ENCODE data around the gene DHRS2. TPM values are rescaled to one million over a fixed set of nuclear protein-coding genes. Genes with fewer than 3 reads are reported as not detected.
"Not testable (repeated sequence)": the region's sequence is repeated elsewhere in the genome, so short reads cannot be mapped to it uniquely, and the experiment has no call there.

The DHRS2 gene, protein sequence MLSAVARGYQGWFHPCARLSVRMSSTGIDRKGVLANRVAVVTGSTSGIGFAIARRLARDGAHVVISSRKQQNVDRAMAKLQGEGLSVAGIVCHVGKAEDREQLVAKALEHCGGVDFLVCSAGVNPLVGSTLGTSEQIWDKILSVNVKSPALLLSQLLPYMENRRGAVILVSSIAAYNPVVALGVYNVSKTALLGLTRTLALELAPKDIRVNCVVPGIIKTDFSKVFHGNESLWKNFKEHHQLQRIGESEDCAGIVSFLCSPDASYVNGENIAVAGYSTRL
- under 1 TPM; 0.14 TPM for polyA plus RNA-seq

DNA sequence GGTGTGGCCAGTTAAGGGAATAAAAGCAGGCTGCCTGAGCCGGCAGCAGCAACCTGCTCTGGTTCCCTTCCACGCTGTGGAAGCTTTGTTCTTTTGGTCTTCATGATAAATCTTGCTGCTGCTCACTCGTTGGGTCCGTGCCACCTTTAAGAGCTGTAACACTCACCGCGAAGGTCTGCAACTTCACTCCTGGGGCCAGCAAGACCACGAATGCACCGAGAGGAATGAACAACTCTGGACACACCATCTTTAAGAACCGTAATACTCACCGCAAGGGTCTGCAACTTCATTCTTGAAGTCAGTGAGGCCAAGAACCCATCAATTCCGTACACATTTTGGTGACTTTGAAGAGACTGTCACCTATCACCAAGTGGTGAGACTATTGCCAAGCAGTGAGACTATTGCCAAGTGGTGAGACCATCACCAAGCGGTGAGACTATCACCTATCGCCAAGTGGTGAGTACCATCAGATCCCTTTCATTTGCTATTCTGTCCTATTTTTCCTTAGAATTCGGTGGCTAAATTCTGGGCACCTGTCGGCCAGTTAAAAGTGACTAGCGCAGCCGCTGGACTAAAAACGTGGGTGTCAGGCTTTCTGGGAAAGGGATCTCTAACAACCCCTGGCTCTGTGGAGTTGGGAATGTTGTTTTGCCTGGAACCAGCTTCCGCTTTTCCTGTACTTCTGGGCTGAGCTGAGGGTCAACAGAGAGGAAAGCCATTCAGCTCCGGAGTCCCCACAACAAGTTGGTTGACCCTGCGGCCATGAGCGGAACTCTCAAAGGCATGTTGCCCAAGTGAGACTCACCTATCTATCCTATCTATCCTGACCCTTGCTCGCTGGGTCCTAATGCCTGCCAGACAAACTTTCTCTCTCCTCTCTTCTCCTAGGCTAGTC is at the start of gene DHRS2:
TSS of gene DHRS2 (plus strand) at position 48 of the 895 bp plus-strand sequence. CDS start 2,501 bp downstream, outside the sequence.
- Histone ChIP-seq H3K9me3 (ENCODE audit: control insufficient read depth in 2 of 2, insufficient read depth in 1 of 2, low read depth in 1 of 2, low read length in 1 of 2) (no peaks in the 10 kb centered on the region), H3K27ac (ENCODE audit: low read depth in 2 of 2, low read length in 1 of 2) (no peak within 1 kb of the TSS), H3K27me3 (ENCODE audit: control insufficient read depth in 1 of 2, insufficient read depth in 2 of 2, low read length in 2 of 2) (no peaks in the 10 kb centered on the region), H3K36me3 (ENCODE audit: control insufficient read depth in 2 of 2, insufficient read depth in 2 of 2, low read length in 1 of 2) (no peaks in the 10 kb centered on the region), H3K4me1 (ENCODE audit: control insufficient read depth in 2 of 2, insufficient read depth in 2 of 2, low read length in 1 of 2) (no peaks in the 10 kb centered on the region), H3K4me3 (ENCODE audit: low read depth in 1 of 2, low read length in 2 of 2) (no peak within 1 kb of the TSS)
- 88 to 91% methylated on average over 23 of the region's 23 CpGs for WGBS, 2 donors

DNA sequence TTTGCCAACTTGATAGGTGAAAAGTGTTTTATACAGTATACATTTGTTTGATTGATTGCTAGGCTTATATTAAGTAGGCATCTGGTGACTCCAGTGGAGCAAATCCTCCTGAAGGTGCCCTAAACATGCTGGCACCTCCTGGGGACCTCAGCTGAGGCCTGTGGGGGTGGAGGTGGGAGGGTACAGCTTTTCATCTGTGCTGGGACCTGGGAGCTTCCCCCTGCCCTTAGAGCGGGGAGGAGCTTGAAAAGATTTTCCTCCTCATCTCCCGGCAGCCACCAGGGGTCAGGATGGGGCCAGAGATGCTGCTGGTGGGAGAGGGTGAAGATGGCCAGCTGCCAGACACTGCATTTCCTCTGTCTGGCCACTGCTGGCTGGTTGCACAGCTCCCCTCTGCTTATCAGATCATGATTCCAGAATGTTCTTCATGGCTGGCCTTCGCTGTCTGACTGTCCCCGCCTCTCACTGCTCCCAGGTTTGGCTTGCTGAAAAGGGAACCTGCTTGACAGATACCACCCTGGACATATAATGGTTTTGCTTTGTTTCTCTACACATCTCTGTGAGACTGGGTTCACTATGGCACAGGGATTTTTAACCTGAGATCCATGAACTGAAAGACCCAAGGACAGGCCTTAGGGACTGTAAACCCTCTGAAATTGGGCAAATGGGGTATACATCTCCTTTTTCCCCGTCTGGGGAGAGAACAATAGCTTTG is 47.1 kb upstream of the DHRS2 start:
- Histone ChIP-seq H3K36me3 (ENCODE audit: control insufficient read depth in 2 of 2, insufficient read depth in 2 of 2, low read length in 1 of 2) (no peaks in the 10 kb centered on the region), H3K27me3 (ENCODE audit: control insufficient read depth in 1 of 2, insufficient read depth in 2 of 2, low read length in 2 of 2) (no peaks in the 10 kb centered on the region), H3K4me3 (ENCODE audit: low read depth in 1 of 2, low read length in 2 of 2) (no peak overlapping the region), H3K9me3 (ENCODE audit: control insufficient read depth in 2 of 2, insufficient read depth in 1 of 2, low read depth in 1 of 2, low read length in 1 of 2) (no peaks in the 10 kb centered on the region), H3K4me1 (ENCODE audit: control insufficient read depth in 2 of 2, insufficient read depth in 2 of 2, low read length in 1 of 2) (no peaks in the 10 kb centered on the region), H3K27ac (ENCODE audit: low read depth in 2 of 2, low read length in 1 of 2) (no peak overlapping the region)
- 27 to 30% methylated on average over 5 of the region's 5 CpGs for WGBS, 2 donors

DNA sequence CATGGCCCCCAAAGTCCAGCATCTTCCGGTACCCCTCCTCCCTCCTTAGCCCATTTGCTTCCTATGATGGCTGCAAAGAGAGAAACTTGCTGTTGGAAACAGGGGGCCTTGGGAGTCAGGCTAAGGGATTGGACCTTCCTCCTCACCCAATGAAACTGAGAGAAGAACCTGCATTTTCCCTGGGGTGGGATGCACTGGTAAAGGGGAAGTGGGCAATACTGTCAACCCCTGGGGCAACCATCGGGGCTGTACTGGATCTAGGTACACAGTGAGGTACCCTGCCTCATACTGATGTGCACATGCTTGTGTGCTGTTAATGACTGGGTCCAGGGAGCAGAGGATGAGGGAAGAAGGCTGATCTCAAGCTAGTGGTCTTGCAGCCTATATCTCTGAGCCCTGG is 46.6 kb upstream of the DHRS2 start:
- H3K4me1 ChIP-seq (ENCODE audit: control insufficient read depth in 2 of 2, insufficient read depth in 2 of 2, low read length in 1 of 2), result no peaks in the 10 kb centered on the region
- 83 to 88% methylated on average over 2 of the region's 2 CpGs for WGBS, 2 donors

DNA sequence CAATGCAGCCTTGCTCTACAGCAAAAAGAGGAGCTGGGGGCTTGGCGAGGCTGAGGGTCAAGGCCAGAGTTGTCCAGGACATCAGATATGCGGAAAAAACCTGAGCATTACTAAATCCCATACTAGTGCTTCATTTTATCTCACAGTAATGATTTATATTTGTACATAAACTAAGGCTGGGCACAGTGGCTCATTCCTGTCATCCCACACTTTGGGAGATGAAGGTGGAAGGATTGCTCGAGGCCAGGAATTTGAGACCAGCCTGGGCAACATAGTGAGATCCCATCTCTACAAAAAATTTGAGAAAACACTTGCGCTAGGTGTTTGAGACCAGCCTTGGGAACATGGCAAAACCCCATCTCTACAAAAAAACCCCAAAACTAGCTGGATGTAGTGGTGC is 46.0 kb upstream of the DHRS2 start:
- no peaks in the 10 kb centered on the region for H3K36me3 ChIP-seq (ENCODE audit: control insufficient read depth in 2 of 2, insufficient read depth in 2 of 2, low read length in 1 of 2)
- H3K27ac ChIP-seq (ENCODE audit: low read depth in 2 of 2, low read length in 1 of 2), result no peak overlapping the region
- H3K4me1 ChIP-seq (ENCODE audit: control insufficient read depth in 2 of 2, insufficient read depth in 2 of 2, low read length in 1 of 2), result no peaks in the 10 kb centered on the region
- H3K9me3 ChIP-seq (ENCODE audit: control insufficient read depth in 2 of 2, insufficient read depth in 1 of 2, low read depth in 1 of 2, low read length in 1 of 2), result no peaks in the 10 kb centered on the region
- WGBS, 2 donors, result 93 to 94% methylated on average over 4 of the region's 4 CpGs
- H3K4me3 ChIP-seq (ENCODE audit: low read depth in 1 of 2, low read length in 2 of 2), result no peak overlapping the region
- no peaks in the 10 kb centered on the region for H3K27me3 ChIP-seq (ENCODE audit: control insufficient read depth in 1 of 2, insufficient read depth in 2 of 2, low read length in 2 of 2)

More for the DNA sequence above, 46.6 kb upstream of the DHRS2 start:
- Histone ChIP-seq H3K4me3 (ENCODE audit: low read depth in 1 of 2, low read length in 2 of 2) (no peak overlapping the region), H3K36me3 (ENCODE audit: control insufficient read depth in 2 of 2, insufficient read depth in 2 of 2, low read length in 1 of 2) (no peaks in the 10 kb centered on the region), H3K9me3 (ENCODE audit: control insufficient read depth in 2 of 2, insufficient read depth in 1 of 2, low read depth in 1 of 2, low read length in 1 of 2) (no peaks in the 10 kb centered on the region), H3K27ac (ENCODE audit: low read depth in 2 of 2, low read length in 1 of 2) (no peak overlapping the region), H3K27me3 (ENCODE audit: control insufficient read depth in 1 of 2, insufficient read depth in 2 of 2, low read length in 2 of 2) (no peaks in the 10 kb centered on the region)

DNA sequence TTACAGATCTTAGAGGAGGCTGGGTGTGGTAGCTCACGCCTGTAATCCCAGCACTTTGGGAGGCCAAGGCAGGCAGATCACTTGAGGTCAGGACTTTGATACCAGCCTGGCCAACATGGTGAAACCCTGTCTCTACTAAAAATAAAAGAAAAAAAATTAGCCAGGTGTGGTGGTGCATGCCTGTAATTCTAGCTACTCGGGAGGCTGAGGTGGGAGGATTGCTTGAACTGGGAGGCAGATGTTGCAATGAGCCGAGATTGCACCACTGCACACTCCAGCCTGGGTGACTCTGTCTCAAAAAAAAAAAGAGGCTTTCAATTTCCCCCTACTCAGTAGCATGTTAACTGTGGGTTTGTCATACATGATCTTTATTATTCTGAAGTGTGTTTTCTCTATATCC is 42.0 kb upstream of the DHRS2 start:
- not testable (repeated sequence) for H3K4me1 ChIP-seq (ENCODE audit: control insufficient read depth in 2 of 2, insufficient read depth in 2 of 2, low read length in 1 of 2); H3K27me3 ChIP-seq (ENCODE audit: control insufficient read depth in 1 of 2, insufficient read depth in 2 of 2, low read length in 2 of 2); H3K4me3 ChIP-seq (ENCODE audit: low read depth in 1 of 2, low read length in 2 of 2); H3K36me3 ChIP-seq (ENCODE audit: control insufficient read depth in 2 of 2, insufficient read depth in 2 of 2, low read length in 1 of 2); H3K9me3 ChIP-seq (ENCODE audit: control insufficient read depth in 2 of 2, insufficient read depth in 1 of 2, low read depth in 1 of 2, low read length in 1 of 2); H3K27ac ChIP-seq (ENCODE audit: low read depth in 2 of 2, low read length in 1 of 2)
- whole genome bisulfite sequencing, 2 donors, result 85 to 90% methylated on average over 3 of the region's 3 CpGs

DNA sequence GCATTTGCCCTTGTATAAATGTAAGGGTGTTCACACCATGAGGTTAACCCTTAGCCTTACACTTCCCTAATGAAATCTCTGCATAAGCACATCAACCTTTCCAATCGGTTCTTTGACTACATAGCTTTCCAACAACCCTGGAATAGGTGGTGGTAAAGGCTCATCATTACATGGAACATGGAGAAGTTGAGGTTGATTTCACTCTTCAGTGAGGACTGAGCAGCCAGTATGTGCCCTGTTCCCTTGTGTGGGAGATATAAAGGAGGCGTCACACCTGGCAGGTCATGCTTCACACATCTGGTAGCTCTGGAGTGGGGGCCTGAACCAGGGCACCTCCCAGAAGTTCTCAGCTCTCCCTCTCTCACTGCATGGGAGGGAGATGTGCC is 35.8 kb upstream of the DHRS2 start:
- H3K4me3 ChIP-seq (ENCODE audit: low read depth in 1 of 2, low read length in 2 of 2), result no peak overlapping the region
- no peaks in the 10 kb centered on the region for H3K36me3 ChIP-seq (ENCODE audit: control insufficient read depth in 2 of 2, insufficient read depth in 2 of 2, low read length in 1 of 2)
- H3K4me1 ChIP-seq (ENCODE audit: control insufficient read depth in 2 of 2, insufficient read depth in 2 of 2, low read length in 1 of 2), result no peaks in the 10 kb centered on the region
- H3K9me3 ChIP-seq (ENCODE audit: control insufficient read depth in 2 of 2, insufficient read depth in 1 of 2, low read depth in 1 of 2, low read length in 1 of 2), result no peaks in the 10 kb centered on the region
- no peak overlapping the region for H3K27ac ChIP-seq (ENCODE audit: low read depth in 2 of 2, low read length in 1 of 2)
- 36 to 90% methylated on average over 2 of the region's 2 CpGs for WGBS, 2 donors
- no peaks in the 10 kb centered on the region for H3K27me3 ChIP-seq (ENCODE audit: control insufficient read depth in 1 of 2, insufficient read depth in 2 of 2, low read length in 2 of 2)

DNA sequence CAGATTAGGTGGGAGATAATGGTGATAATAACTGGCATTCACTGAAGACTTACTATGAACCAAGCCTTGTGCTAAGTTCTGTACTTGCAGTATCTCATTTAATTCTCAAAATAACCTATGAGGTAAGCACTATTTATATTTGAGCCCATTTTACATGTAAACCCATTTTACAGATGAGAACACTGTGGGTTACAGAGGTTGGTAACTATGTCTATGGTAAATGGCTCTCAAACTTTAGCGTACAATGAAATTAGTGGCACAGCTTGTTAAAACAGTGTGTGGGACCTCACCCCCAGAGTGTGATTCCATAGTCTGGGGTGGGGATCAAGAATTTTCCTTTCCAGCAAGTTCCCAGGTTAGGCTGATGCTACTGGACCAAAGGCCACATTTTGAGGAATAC is 35.4 kb upstream of the DHRS2 start:
- Histone ChIP-seq H3K4me3 (ENCODE audit: low read depth in 1 of 2, low read length in 2 of 2) (no peak overlapping the region), H3K27me3 (ENCODE audit: control insufficient read depth in 1 of 2, insufficient read depth in 2 of 2, low read length in 2 of 2) (no peaks in the 10 kb centered on the region), H3K36me3 (ENCODE audit: control insufficient read depth in 2 of 2, insufficient read depth in 2 of 2, low read length in 1 of 2) (no peaks in the 10 kb centered on the region), H3K9me3 (ENCODE audit: control insufficient read depth in 2 of 2, insufficient read depth in 1 of 2, low read depth in 1 of 2, low read length in 1 of 2) (no peaks in the 10 kb centered on the region), H3K4me1 (ENCODE audit: control insufficient read depth in 2 of 2, insufficient read depth in 2 of 2, low read length in 1 of 2) (no peaks in the 10 kb centered on the region), H3K27ac (ENCODE audit: low read depth in 2 of 2, low read length in 1 of 2) (no peak overlapping the region)
- 95 to 97% methylated on average over 1 of the region's 1 CpG for WGBS, 2 donors

DNA sequence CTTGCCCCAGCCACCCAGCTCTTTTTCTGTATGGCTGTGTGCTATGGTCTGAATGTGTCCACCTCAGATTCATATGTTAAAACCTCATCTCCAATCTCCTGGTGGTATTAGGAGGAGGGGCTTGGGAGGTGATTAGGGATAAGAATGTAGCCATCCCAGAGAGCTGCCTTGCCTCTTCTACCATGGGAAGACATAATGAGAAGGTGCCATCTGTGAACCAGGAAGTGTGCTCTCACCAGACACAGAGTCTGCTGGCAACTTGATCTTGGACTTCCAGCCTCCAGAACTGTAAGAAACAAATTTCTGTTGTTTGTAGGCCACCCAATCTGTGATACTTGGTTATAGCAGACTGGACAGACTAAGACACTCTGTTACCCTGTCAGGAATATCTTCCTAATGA is 34.7 kb upstream of the DHRS2 start:
- H3K4me3 ChIP-seq (ENCODE audit: low read depth in 1 of 2, low read length in 2 of 2), result no peak overlapping the region
- no peaks in the 10 kb centered on the region for H3K36me3 ChIP-seq (ENCODE audit: control insufficient read depth in 2 of 2, insufficient read depth in 2 of 2, low read length in 1 of 2)
- H3K9me3 ChIP-seq (ENCODE audit: control insufficient read depth in 2 of 2, insufficient read depth in 1 of 2, low read depth in 1 of 2, low read length in 1 of 2), result no peaks in the 10 kb centered on the region

DNA sequence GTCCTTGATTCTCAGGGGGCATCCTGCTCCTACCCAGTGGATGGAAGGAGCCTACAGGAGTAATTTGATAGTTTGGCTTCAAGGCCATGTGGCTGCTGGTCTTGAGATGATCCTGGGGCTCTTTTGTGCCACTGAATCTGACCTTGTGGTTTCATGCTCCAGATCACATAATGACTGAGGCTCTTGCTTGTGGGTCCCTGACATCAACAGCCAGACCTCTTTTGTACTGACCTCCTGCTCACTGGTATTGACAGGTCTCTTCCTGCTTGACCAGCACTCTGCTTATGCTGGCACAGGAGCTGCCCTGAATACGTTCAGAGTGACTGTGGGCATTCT is 34.4 kb upstream of the DHRS2 start:
- no peaks in the 10 kb centered on the region for H3K9me3 ChIP-seq (ENCODE audit: control insufficient read depth in 2 of 2, insufficient read depth in 1 of 2, low read depth in 1 of 2, low read length in 1 of 2)
- no peak overlapping the region for H3K27ac ChIP-seq (ENCODE audit: low read depth in 2 of 2, low read length in 1 of 2)
- 59 to 60% methylated on average over 1 of the region's 1 CpG for WGBS, 2 donors
- H3K4me1 ChIP-seq (ENCODE audit: control insufficient read depth in 2 of 2, insufficient read depth in 2 of 2, low read length in 1 of 2), result no peaks in the 10 kb centered on the region
- H3K27me3 ChIP-seq (ENCODE audit: control insufficient read depth in 1 of 2, insufficient read depth in 2 of 2, low read length in 2 of 2), result no peaks in the 10 kb centered on the region
- no peaks in the 10 kb centered on the region for H3K36me3 ChIP-seq (ENCODE audit: control insufficient read depth in 2 of 2, insufficient read depth in 2 of 2, low read length in 1 of 2)
- H3K4me3 ChIP-seq (ENCODE audit: low read depth in 1 of 2, low read length in 2 of 2), result no peak overlapping the region

More for the DNA sequence above, 34.7 kb upstream of the DHRS2 start:
- Histone ChIP-seq H3K4me1 (ENCODE audit: control insufficient read depth in 2 of 2, insufficient read depth in 2 of 2, low read length in 1 of 2) (no peaks in the 10 kb centered on the region), H3K27me3 (ENCODE audit: control insufficient read depth in 1 of 2, insufficient read depth in 2 of 2, low read length in 2 of 2) (no peaks in the 10 kb centered on the region), H3K27ac (ENCODE audit: low read depth in 2 of 2, low read length in 1 of 2) (no peak overlapping the region)
